ENCODE measurements around the gene MBTPS1.

Gene MBTPS1

DNA sequence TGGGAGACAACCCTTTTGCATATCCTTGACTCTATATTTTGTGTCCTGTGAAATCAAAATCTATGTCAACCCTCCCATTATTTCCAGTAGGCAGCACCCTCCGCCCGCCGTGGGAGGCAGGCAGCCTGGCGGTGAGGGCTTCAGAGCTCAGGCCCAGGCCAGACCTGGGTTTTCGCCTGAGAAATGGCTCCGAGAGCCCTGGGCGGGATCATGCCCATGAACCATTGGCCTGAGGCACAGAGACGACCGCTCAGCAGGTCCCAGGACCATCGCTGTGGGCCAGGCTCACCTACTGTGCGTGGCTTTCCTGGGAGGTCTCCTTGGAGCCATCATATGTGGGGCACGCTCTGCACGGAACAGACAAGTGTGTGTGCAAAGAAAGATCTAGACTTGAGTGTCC, 67.9 kb downstream of the MBTPS1 start:
- no peak for DNase-seq

DNA sequence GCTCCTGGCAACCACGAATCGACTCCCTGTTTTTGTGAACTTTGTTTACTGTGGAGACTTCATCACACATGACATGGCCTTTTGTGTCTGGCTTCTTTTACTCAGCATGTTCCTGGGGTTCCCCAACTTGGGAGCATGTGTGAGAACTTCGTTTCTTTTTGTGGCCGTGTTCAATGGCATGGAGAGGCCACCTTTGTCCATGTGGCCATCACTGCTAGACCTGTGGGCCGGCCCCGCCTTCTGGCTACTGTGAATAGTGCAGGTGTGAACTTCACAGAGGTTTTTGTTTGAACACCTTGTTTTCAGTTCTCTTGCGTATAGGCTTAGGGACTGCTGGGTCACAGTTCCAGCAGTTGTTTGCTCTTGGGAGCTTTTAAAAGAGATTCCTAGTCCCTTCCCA, 68.5 kb downstream of the MBTPS1 start:
- no peak for DNase-seq

GRCh38 chr16:84047626-84048025, 69.1 kb downstream of the MBTPS1 start:
- no peak for DNase-seq

GRCh38 chr16:84047206-84047605, 69.5 kb downstream of the MBTPS1 start:
- no peak for DNase-seq

DNA sequence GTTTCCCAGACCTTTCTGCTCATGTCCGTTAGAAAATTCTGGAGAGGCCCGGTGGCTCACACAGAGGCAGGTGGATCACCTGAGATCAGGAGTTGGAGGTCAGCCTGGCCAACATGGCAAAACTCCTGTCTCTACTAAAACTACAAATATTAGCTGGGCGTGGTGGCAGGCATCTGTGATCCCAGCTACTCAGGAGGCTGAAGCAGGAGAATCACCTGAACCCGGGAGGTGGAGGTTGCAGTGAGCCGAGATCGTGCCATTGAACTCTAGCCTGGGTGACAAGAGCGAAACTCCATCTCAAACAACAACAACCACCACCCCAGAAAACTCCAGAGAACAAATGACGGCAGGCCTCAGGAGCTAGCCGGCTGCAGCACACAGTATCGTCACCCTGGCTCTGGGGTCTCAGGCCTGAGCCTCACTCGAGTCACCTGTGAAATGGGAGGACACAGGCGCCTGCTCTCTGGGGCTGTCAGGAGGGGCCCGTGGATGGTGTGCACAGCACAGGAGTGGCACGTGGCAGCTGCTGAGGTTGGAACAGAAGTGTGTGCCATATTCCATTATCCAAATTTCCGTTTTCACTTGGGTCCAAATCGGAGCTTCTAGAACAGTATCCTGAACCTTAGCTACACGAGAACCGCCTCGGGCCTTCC, 70.8 kb downstream of the MBTPS1 start:
- no peak for DNase-seq

GRCh38 chr16:84045001-84045817, 71.5 kb downstream of the MBTPS1 start:
- no peak for DNase-seq

DNA sequence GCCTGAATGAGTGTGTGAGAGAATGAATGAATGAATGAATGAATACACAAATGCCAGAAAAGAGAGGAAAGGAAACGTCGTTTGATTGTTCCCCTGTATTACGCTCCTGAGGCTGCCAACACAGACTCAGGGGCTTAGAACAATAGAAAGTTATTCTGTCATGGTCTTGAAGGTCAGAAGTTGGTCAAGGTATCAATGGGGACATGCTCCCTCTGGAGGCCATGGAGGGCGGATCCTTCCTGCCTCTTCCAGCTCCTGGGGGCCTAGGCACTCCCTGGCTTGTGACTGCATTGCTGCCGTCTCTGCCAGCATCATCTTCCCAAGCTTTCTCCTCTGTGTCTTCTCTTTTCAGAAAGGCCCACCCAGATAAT, 72.6 kb downstream of the MBTPS1 start:
- DNase-seq, result no peak

- no peak for DNase-seq
These were observed 73.1 kb downstream of the MBTPS1 start for GRCh38 chr16:84043486-84044117.

DNA sequence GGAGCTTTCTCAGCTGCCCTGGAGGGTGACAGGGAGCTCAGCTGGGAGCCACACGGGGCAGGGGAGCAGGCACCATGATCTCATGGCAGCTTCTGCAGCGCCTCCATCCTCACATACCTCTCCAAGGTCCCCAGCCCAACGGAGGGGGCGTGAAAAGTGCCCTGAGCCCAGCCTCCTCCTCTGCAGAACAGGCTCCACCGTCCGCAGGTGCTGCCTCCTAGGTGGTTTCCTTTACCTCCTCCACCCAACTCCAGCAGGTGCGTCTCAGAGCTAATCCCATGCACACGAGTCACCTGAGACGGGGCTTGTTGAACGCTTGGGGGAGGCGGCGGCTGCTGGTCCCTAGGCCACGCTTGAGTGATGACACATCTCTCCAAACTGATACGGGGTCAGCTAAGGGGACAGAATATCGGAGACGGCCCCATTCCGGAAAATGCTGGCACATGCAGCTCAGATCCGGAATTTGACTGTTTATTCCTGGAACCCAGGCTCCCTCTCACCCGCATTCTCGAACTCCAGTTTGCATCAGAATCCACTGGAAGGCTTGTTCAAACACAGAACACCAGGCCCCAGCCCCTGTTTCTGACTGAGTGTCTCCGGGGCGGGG, 73.8 kb downstream of the MBTPS1 start:
- DNase-seq, result no peak

DNA sequence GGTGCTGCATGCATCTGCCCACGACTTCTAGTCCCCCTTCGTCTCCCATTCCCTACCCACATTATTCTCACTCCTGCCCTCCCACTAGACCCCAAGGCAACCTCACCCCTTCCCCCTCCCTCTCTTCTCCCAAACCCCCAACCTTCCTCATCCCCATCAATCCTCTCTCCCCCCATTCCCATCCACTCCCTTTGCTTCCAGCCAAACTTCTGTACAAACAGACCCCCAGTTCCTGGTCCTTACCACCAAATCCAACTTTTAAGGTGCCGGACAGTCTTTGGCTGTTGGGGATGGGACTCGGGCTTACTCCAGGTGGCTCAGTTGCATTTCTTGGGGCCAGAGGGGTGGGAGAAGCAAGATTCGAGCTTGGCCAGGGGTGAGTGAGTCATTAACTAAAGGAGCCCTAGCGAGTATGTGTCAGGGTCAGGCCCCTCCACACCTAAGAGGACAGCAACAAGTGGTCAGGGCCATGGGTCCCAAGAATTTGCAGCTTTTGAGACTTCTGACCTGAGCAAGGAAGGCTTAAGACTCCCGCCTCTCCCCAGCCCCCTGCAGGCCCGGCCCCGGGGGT, 74.3 kb downstream of the MBTPS1 start, which contains the start of gene SLC38A8:
TSS of gene SLC38A8 (minus strand) at position 488 of the 571 bp plus-strand sequence. CDS start 638 bp downstream, outside the sequence.
- no peak for DNase-seq

DNA sequence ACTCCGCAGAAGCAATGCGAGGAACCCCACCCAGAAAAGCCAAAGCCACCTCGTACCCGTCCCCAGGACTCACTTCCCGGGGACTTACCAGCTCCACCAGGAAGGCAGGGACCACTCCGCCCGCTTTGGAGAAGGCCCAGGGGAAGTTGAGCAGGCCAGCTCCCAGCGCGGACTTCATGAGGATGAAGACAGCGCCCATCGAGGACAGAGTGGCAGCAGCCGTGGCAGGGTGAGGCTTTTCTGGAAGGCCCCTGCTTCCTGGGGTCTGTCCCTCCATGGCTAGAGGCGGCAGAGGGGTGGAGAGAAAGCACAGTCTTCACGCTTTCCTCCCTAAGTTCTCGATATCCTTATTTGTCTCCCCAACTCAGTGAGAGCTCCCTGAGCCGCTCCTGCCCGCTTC, 74.9 kb downstream of the MBTPS1 start:
- no peak for DNase-seq

GRCh38 chr16:84040823-84041820, 75.6 kb downstream of the MBTPS1 start:
- DNase-seq, result no peak

- no peak for DNase-seq
These were observed 76.4 kb downstream of the MBTPS1 start for GRCh38 chr16:84040226-84040822.

DNA sequence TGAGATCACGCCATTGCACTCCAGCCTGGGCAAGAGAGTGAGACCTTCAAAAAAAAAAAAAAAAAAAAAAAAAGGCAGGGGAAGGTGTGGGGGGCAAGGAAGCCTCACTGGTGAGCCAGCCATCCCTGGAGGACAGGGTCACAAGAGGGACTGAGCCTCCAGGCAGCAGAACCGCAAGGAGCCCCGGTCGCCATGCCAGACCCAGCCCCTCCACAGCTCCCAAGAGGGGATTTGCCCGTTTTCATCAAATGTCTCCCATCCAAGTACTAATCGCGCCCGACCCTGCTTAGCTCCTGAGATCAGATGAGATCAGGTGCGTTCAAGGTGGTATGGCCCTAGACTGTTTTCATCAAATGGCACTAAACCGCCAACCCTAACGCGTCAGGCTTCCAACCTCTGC, 77.0 kb downstream of the MBTPS1 start:
- DNase-seq, result no peak

GRCh38 chr16:84038469-84038868, 78.3 kb downstream of the MBTPS1 start:
- no peak for DNase-seq

DNA sequence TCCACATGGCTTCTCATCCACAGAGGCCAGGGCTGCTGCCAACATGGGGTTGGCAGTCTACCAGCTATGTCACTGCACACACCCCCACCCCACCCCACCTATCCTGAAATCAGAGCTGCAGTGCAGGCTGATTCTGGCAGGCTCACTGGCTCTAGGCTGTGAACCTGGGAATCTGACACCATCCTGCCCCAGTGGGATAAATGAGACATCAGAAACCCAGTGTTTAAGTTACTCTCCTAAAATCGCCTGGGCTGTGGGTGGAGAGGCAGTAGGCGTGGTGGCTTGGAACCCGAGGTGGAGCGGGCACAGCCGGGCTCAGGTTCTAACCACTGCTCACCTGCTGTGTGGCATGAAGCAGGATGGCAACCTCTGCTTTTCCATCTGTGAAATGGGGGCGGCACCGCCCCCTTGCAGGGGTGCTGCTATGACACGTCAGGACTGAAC, 79.7 kb downstream of the MBTPS1 start:
- no peak for DNase-seq

GRCh38 chr16:84036131-84036530, 80.6 kb downstream of the MBTPS1 start:
- DNase-seq, result no peak

- DNase-seq, result no peak
These were observed 82.2 kb downstream of the MBTPS1 start for GRCh38 chr16:84034516-84034915.

GRCh38 chr16:84033251-84034195, 83.2 kb downstream of the MBTPS1 start:
- no peak for DNase-seq

Data from effector CD8-positive, alpha-beta T cell (primary cell).